Posterior vena cava (tissue), 2 donors: ENCODE data around the gene TRPC4. TPM values are rescaled to one million over a fixed set of nuclear protein-coding genes. Genes with fewer than 3 reads are reported as not detected.
"Not testable (repeated sequence)": the region's sequence is repeated elsewhere in the genome, so short reads cannot be mapped to it uniquely, and the experiment has no call there.

ENCODE experiments used
- DNase-seq: peaks from one replicate; pipeline ENCODE4 v3.0.0-alpha.2; 2020; ENCODE audit warnings: low spot score
- intact Hi-C, 2 donors: fragments of 100-400 bp; cut with DNase I; formaldehyde crosslinking; loops; one replicate each; pipeline versions ENCODE4 v1.14.1 to v1.14.2; 2022 to 2023
- total RNA-seq, 2 donors: library from RNA; stranded (reverse); fragmentation: NEBNext Ultra II Directional; extraction: Animal tissue kit (Norgen Biotek cat#: 25700); gene quantifications; one replicate each; pipeline ENCODE4 v1.2.1, GENCODE V29; 2021
- donor health status: DM: yes; HTN: yes; CAD: no.
- donor health status: DM: yes; HTN: yes; CAD: no.

The TRPC4 gene
- total RNA-seq, 2 donors from 2014 or later, result 5.7 to 7.3 TPM

GRCh38 chr13:37868691-37869505 is 674 bp downstream of the TRPC4 start:
- intact Hi-C loops, result no loop called here
- no peak for DNase-seq

DNA sequence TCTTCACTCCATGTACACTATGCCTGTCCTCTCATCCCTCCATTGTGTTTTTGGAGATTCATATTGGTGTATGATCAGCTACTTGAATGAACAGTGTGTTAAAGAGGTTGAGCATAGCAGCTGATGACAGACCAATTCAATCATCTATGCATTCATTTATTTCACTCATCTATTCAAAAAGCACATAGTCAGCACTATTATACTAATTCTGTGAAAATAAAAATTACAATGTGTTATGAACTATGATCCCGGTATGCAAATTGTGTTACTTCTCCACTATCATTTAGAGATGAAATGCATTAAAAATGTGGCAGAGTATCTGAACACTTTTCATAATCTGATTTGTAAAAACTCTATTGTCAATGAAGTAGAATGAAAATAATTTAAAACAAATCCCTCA is 5.9 kb downstream of the TRPC4 start:
- intact Hi-C loops, result no loop called here

GRCh38 chr13:37835392-37835791 is 34.2 kb downstream of the TRPC4 start:
- intact Hi-C loops, result no loop called here
- DNase-seq, result no peak

More for the DNA sequence above, 5.9 kb downstream of the TRPC4 start:
- DNase-seq, result no peak

GRCh38 chr13:37833411-37833810 is 36.2 kb downstream of the TRPC4 start:
- intact Hi-C loops, result no loop called here
- DNase-seq, result no peak

GRCh38 chr13:37816276-37816675 is 53.3 kb downstream of the TRPC4 start:
- intact Hi-C loops, result no loop called here
- DNase-seq, result no peak

GRCh38 chr13:37811441-37811840 is 58.1 kb downstream of the TRPC4 start:
- intact Hi-C loops, result no loop called here
- DNase-seq, result no peak

DNA sequence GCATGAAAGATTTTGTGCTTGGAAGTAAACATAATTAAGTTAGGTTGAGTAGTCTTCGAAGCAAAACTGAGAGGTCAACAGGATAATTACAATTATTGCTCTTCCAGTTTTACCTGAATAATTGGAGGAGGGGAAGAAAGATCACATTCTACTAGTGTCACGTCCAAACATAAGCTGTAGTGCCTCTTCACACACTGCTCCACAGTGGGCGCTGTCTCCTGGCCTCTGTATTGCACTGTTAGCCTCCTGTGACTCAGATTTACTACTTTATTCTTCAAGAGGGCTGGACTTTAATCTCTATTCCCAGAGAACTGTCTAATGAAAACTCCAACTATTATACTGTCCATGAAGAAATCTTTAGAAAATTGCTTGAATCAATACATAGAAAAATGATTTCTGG is 62.9 kb downstream of the TRPC4 start:
- no peak for DNase-seq
- intact Hi-C loops, result no loop called here

DNA sequence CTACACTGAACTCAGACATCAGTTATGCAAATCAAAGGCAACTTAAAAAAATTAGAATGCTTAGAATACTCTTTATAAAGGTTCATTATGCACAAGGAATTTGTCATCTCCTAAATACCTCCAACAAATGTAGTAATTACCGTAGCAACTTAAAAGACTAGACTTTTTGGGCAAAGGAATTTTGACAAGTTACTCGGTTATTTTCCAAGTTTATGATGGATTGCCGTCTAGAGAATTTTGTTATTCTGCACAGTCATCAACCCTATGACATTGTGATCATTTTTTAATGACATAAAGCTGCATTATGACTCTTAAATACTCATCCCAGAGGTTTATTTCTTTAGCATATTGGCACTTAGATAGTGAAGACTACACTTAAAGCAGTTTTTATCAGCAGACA is 71.9 kb downstream of the TRPC4 start:
- intact Hi-C loops, result no loop called here
- no peak for DNase-seq

DNA sequence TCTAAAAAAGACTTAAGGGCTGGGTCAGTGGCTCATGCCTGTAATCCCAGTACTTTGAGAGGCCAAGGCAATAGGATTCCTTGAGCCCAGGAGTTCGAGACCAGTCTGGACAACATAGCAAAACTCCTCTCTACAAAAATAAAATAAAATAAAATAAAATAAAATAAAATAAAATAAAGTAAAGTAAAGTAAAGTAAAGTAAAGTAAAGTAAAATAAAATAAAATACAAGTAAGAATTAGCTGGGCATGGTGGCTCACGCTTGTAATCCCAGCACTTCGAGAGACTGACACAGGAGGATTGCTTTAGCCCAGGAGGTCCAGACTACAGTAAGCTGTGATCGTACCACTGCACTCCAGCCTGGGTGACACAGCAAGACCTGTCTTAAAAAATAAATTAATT is 72.8 kb downstream of the TRPC4 start:
- intact Hi-C loops, DNase-seq: not testable (repeated sequence)

DNA sequence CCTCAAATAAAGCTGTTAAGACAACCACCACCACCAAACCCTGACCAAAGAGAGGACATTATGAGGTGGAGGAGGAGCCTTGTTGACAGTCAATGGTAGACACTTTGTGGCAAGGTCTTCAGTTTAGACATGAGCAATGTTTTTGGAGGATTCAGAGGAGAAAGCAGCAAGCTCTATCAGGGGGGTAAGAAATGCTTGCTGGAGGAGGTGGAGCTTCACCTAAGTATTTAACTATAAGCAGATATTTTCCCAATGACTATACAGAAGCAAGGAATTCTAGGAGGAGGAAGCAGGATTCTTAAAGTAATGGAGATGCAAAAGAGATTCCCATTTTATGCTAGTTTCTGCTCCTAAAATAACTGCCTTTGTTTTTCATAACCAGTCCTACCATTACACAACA is 74.2 kb downstream of the TRPC4 start:
- intact Hi-C loops, result no loop called here

DNA sequence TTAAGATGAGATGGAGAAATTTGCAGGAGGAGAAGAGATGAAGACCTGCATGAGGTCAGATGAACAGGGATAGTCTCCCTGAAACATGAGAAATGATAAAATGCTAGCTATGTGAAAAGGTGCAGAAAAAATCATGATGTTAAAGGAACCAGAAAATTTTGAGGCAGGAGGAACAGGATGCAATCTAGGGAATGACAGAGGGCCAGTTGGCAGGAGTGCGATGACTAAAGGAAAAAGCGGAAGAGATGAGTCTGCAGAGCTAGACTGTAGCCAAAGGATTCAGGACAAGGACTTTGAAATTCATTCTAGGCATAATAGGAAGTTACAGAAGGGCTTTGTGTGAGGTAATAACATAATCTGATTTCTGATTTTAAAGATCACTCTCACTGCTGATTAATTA is 77.9 kb downstream of the TRPC4 start:
- intact Hi-C loops, result no loop called here

More for the DNA sequence above, 74.2 kb downstream of the TRPC4 start:
- no peak for DNase-seq

DNA sequence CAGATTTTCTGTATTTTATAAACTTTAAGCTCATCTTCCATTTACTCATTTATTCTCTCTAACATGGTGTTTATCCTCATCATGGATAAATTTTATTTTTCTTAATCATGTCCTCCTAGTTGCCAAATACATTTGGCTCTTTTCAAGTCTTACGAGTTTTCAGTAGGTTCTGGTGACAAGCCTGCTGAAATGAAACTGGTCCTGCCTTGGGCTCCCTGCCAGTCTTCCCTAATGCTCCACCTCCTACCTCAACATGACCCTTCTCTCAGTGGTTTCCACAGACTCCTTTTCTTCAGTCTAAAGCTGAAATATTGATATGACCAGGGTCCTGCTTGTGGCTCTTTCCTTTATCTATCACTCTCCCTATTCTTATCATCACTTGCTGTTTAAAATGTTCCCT is 81.2 kb downstream of the TRPC4 start:
- intact Hi-C loops, result no loop called here
- no peak for DNase-seq

More for the DNA sequence above, 77.9 kb downstream of the TRPC4 start:
- DNase-seq, result no peak

GRCh38 chr13:37777676-37778075 is 91.9 kb downstream of the TRPC4 start:
- intact Hi-C loops, result no loop called here
- DNase-seq, result no peak

DNA sequence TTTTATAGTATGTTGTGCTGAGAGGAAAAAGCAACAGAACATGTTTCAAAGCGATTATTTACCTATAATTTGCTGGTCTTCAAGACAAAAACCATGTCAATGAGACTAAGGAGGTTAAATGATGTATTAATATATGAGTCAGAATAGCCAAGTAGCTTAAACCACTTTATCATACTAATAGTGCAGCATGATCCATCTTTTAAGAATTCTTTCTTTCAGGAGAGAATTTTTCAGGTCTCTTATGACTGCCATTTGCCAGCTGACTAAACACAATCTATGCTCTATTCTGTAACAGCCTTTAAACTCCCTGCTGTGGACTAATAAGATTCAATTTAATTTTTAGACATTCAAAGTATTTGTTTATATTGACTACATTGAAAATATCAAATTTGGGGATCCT is 93.7 kb downstream of the TRPC4 start:
- intact Hi-C loops, result no loop called here
- no peak for DNase-seq

DNA sequence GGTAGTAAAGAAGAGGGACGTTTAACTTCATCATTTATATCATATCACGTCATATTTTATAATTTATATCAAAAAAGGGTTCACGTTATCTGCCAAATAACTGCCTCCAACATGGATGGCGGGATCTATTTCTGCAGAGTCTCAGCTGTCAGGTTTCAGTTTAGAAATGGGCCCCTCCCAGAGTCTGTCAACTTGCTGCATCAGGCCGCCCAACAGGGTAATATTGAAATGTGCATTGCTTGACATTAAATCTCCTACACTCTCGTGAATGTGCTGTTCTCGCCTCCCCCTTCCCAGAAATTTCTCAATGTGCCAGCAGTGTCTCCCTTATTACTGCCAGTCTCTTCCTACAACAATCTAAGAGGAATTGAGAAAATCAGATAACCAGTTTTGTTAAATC is 96.9 kb downstream of the TRPC4 start:
- intact Hi-C loops, result no loop called here

DNA sequence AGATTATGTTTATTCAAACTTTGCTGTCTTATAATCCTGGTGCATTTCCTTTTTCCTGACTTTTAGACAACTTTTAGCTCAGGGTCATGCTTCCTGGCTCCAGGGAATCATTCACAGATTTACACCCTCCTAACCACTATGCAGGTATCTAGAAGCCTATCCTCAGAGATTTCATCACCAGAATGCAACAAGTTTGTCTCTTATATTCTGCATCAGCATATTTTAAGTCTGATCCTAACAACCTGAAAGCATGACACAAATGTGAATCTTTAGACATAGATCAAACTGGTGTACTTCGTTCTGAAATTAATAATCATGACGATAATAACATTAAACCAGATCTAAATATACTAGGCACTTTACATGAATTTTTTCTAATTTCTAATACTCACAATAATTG is 100.0 kb downstream of the TRPC4 start:
- no peak for DNase-seq
- intact Hi-C loops, result no loop called here

More for the DNA sequence above, 96.9 kb downstream of the TRPC4 start:
- DNase-seq, result no peak

DNA sequence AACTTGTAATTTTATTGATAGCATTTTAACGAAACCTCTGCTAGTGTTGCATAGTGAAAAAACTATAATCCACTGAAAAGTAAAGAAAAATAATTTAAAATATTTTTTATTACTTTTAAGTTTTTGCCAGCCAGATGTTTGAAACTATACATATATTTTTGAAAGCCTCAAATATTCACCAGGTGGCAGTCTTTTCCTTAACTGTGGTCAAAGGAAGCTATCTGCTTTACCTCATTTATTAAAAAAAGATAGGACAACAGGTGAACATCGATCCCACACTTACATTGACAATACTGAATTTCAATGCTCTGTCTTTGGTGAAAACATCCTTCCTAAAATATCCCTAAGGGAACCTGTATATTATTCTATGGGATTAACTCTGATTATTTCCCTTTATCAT is 100.5 kb downstream of the TRPC4 start:
- intact Hi-C loops, result no loop called here
- DNase-seq, result no peak

GRCh38 chr13:37766502-37766901 is 103.1 kb downstream of the TRPC4 start:
- intact Hi-C loops, result no loop called here
- DNase-seq, result no peak

- DNase-seq, result no peak
- intact Hi-C loops, result no loop called here
Measured at GRCh38 chr13:37755349-37755748, 114.2 kb downstream of the TRPC4 start.

DNA sequence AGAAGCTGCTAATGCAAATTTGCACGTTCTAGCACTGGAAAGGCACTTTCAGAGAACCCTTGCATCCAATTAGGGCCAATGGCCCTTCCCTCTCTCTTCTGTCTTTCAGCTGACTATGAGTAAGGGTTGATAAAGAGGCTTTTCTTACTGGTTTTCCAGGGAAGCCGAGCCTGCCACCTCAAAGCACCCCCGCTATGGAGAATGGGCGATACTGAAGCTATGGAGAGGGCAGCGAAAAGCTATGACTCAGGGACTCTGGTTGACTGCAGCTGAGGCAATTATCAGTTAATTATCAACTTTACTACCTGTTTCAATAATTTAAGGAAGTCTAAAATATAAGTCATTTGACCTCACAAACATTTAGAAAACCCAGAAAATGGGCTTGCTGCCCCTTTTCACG is 115.8 kb downstream of the TRPC4 start:
- intact Hi-C loops, result no loop called here
- no peak for DNase-seq

DNA sequence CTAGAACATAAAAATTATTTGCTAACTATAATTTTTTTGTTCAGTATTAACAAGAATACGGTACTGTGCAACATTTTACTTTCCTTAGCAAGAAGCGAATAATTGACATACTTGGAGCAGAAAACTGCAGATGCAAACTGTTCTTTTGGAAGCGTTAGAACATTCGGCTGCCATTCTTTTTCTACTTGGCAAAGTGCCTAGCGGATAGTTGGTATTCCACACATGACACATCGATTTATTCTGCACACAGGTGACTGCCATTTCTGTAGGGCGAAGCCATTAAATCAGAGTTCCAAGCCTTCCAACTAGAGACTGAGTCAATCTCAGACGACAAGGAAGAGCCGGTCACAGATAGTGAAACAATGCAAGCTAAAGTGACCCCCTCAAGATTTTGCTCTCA is 117.4 kb downstream of the TRPC4 start:
- no peak for DNase-seq

More for the DNA sequence above, 117.4 kb downstream of the TRPC4 start:
- intact Hi-C loops, result no loop called here
